ENCODE data around the gene INHA.

DNA sequence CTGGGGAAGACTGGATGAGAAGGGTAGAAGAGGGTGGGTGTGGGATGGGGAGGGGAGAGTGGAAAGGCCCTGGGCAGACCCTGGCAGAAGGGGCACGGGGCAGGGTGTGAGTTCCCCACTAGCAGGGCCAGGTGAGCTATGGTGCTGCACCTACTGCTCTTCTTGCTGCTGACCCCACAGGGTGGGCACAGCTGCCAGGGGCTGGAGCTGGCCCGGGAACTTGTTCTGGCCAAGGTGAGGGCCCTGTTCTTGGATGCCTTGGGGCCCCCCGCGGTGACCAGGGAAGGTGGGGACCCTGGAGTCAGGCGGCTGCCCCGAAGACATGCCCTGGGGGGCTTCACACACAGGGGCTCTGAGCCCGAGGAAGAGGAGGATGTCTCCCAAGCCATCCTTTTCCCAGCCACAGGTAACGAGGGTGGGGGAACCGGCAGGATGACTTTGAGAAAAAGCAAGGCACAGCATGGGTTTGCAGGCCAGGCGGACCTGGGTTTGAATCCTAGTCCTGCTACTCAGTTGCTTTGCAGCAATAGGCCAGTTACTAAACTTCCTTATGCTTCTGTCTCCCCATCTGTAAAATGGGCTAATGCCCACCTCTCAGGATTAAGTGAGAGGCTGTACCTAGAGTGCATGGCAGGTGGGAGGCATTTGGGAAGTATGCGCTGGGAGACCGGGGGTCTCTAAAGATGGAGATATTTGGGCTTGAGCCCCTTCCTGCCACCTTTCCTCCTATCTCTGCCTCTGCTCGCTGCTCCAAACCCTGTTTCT lies at the start of gene INHA:
- TF ChIP-seq CTCF (IDR thresholded peaks at IDR 0.05; ENCODE audit: poor library complexity) (no peak), EZH2 (IDR thresholded peaks at IDR 0.05; ENCODE audit: borderline replicate concordance) (no peak), EZH2phosphoT487 (IDR thresholded peaks at IDR 0.05; ENCODE audit: low read depth, severe bottlenecking, unreplicated experiment) (no peak)
